Activated CD8-positive, alpha-beta T cell treated with anti-CD3 and anti-CD28 coated beads for 36 hours (primary cell): ENCODE results near the gene RDH11. TPM values are rescaled to one million over a fixed set of nuclear protein-coding genes. Genes with fewer than 3 reads are reported as not detected.
A peak's percentile ranks its signal among the peaks of the same experiment; 100 is the strongest.

Experiments
- ATAC-seq: fragments of 200-7000 bp; cut with Tn5 transposase; one replicate; pipeline ENCODE4 v1.10.0; 2021; ENCODE audit warnings: mild to moderate bottlenecking, moderate library complexity
- CTCF ChIA-PET: fragments of 350-600 bp; sonication (Branson Sonifier 250); formaldehyde crosslinking; loops from one replicate; lab custom pipeline; 2021; ENCODE audit warnings: antibody characterized with exemption; lab: Charles Lee
- POLR2A ChIA-PET: fragments of 350-600 bp; sonication (Branson Sonifier 250); formaldehyde crosslinking; loops from one replicate; lab custom pipeline; 2021; ENCODE audit warnings: antibody characterized with exemption; lab: Charles Lee
- DNase-seq: peaks from one replicate; pipeline ENCODE4 v3.0.0-alpha.2; 2020
- H3K27ac Mint-ChIP-seq: one replicate; pipeline ENCODE4 v1.8.0; 2021; ENCODE audit warnings: mild to moderate bottlenecking, mixed read lengths
- H3K27me3 Mint-ChIP-seq: one replicate; pipeline ENCODE4 v1.8.0; 2021; ENCODE audit warnings: mixed read lengths
- H3K36me3 Mint-ChIP-seq: one replicate; pipeline ENCODE4 v1.8.0; 2021; ENCODE audit warnings: low read depth, mixed read lengths
- H3K4me1 Mint-ChIP-seq: one replicate; pipeline ENCODE4 v1.8.0; 2021; ENCODE audit warnings: low read depth, mixed read lengths
- H3K4me3 Mint-ChIP-seq: one replicate; pipeline ENCODE4 v1.8.0; 2021; ENCODE audit warnings: mild to moderate bottlenecking, moderate library complexity, mixed read lengths
- H3K9me3 Mint-ChIP-seq: one replicate; pipeline ENCODE4 v1.8.0; 2021; ENCODE audit warnings: mixed read lengths
- CTCF ChIP-seq: fragments of 200-600 bp; IDR thresholded peaks from one replicate; pipeline ENCODE4 v1.8.0; 2022; ENCODE audit warnings: antibody characterized with exemption, mild to moderate bottlenecking
- intact Hi-C: fragments of 100-400 bp; cut with micrococcal nuclease; formaldehyde crosslinking; loops from one replicate; pipeline ENCODE4 v1.10.0; 2022
- total RNA-seq, 2 experiments: library from RNA; stranded (reverse); gene quantifications; one replicate each; pipeline ENCODE4 v1.2.3, GENCODE V29; 2021

The RDH11 gene
- total RNA-seq, 2 experiments from 2014 or later: 78.9 to 83.2 TPM

GRCh38 chr14:67650151-67650550, 45.4 kb downstream of the RDH11 start:
- Mint-ChIP-seq H3K36me3 (peaks cover 21% of the 10 kb centered on the region), H3K27me3 (no peaks in the 10 kb centered on the region), H3K4me1 (no peaks in the 10 kb centered on the region), H3K4me3 (no peak overlapping the region), H3K27ac (no peak overlapping the region), H3K9me3 (no peaks in the 10 kb centered on the region)
- ATAC-seq: no peak
- intact Hi-C loops: no loop called here
- ChIA-PET POLR2A (no interaction called here), CTCF (interaction anchor here (0.8 to 1.4 kb wide), 2 partner anchors 31 to 54 kb away, joined by 3 read pairs; no protein-coding TSS in a partner anchor)
- DNase-seq: no peak
- no peak for TF ChIP-seq CTCF

GRCh38 chr14:67646131-67646530, 49.4 kb downstream of the RDH11 start:
- H3K4me3 Mint-ChIP-seq: no peak overlapping the region
- intact Hi-C loops: no loop called here
- ChIA-PET POLR2A (no interaction called here), CTCF (no interaction called here)
- no peaks in the 10 kb centered on the region for H3K27me3 Mint-ChIP-seq
- H3K9me3 Mint-ChIP-seq: no peaks in the 10 kb centered on the region
- H3K4me1 Mint-ChIP-seq: peaks cover 17% of the 10 kb centered on the region
- H3K27ac Mint-ChIP-seq: no peak overlapping the region
- no peak for TF ChIP-seq CTCF
- H3K36me3 Mint-ChIP-seq: peaks cover 19% of the 10 kb centered on the region
- DNase-seq: no peak
- no peak for ATAC-seq

GRCh38 chr14:67645414-67645813, 50.1 kb downstream of the RDH11 start:
- H3K27me3 Mint-ChIP-seq: no peaks in the 10 kb centered on the region
- ATAC-seq (no peak), DNase-seq (no peak)
- CTCF ChIA-PET: no interaction called here
- TF ChIP-seq CTCF: no peak
- POLR2A ChIA-PET: no interaction called here
- H3K4me1 Mint-ChIP-seq: peaks cover 17% of the 10 kb centered on the region
- H3K4me3 Mint-ChIP-seq: no peak overlapping the region
- no peak overlapping the region for H3K27ac Mint-ChIP-seq
- no peaks in the 10 kb centered on the region for H3K9me3 Mint-ChIP-seq
- H3K36me3 Mint-ChIP-seq: peaks cover 16% of the 10 kb centered on the region
- intact Hi-C loops: no loop called here

GRCh38 chr14:67644428-67644827, 51.1 kb downstream of the RDH11 start:
- no peak for TF ChIP-seq CTCF
- peaks cover 12% of the 10 kb centered on the region for H3K36me3 Mint-ChIP-seq
- POLR2A ChIA-PET: no interaction called here
- CTCF ChIA-PET: interaction anchor here (0.7 to 1.3 kb wide), 2 partner anchors 9 kb away, joined by 3 read pairs; no protein-coding TSS in a partner anchor
- intact Hi-C loops: no loop called here
- no peak overlapping the region for H3K4me3 Mint-ChIP-seq
- H3K9me3 Mint-ChIP-seq: no peaks in the 10 kb centered on the region
- DNase-seq (no peak), ATAC-seq (no peak)
- H3K27me3 Mint-ChIP-seq: no peaks in the 10 kb centered on the region
- H3K4me1 Mint-ChIP-seq: peaks cover 17% of the 10 kb centered on the region
- H3K27ac Mint-ChIP-seq: no peak overlapping the region

- no peak for DNase-seq
- no peaks in the 10 kb centered on the region for H3K27me3 Mint-ChIP-seq
- H3K4me1 Mint-ChIP-seq: peaks cover 17% of the 10 kb centered on the region
- CTCF ChIA-PET: interaction anchor here (0.7 to 1.5 kb wide), 3 partner anchors 8 to 61 kb away, joined by 3 read pairs; no protein-coding TSS in a partner anchor
- no peak for ATAC-seq
- peak overlapping the region; percentile 39 for H3K27ac Mint-ChIP-seq
- H3K9me3 Mint-ChIP-seq: no peaks in the 10 kb centered on the region
- intact Hi-C loops: no loop called here
- no peak overlapping the region for H3K4me3 Mint-ChIP-seq
- TF ChIP-seq CTCF: no peak
- peaks cover 12% of the 10 kb centered on the region for H3K36me3 Mint-ChIP-seq
- POLR2A ChIA-PET: interaction anchor here (1.7 kb wide), 1 partner anchor 23 kb away, joined by 4 read pairs; no protein-coding TSS in a partner anchor
Observed at GRCh38 chr14:67643713-67644112, 51.9 kb downstream of the RDH11 start.
